ENCODE measurements around the gene IMMP2L.
A peak's percentile ranks its signal among the peaks of the same experiment; 100 is the strongest.

Gene IMMP2L

DNA sequence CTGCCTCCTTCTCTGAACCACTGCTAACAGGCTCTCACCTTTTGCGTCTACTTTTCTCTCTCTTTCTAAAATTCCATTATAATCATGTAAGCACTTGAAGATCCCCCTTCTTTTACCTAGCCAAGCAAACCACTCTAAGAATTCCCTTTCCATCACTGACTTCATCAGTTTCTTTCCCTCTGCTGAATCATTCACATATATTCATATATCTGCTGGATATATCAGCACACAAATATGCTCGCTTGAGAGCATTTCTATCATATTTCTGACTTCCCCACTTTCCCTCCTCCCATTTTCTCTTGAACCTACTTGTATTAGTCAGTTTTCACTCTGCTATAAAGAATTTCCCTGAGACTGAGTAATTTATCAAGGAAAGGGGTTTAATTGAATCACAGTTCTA is 555.6 kb downstream of the IMMP2L start:
- TF ChIP-seq, protein P1, sequence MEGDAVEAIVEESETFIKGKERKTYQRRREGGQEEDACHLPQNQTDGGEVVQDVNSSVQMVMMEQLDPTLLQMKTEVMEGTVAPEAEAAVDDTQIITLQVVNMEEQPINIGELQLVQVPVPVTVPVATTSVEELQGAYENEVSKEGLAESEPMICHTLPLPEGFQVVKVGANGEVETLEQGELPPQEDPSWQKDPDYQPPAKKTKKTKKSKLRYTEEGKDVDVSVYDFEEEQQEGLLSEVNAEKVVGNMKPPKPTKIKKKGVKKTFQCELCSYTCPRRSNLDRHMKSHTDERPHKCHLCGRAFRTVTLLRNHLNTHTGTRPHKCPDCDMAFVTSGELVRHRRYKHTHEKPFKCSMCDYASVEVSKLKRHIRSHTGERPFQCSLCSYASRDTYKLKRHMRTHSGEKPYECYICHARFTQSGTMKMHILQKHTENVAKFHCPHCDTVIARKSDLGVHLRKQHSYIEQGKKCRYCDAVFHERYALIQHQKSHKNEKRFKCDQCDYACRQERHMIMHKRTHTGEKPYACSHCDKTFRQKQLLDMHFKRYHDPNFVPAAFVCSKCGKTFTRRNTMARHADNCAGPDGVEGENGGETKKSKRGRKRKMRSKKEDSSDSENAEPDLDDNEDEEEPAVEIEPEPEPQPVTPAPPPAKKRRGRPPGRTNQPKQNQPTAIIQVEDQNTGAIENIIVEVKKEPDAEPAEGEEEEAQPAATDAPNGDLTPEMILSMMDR (conservative IDR thresholded peaks at IDR 0.05; ENCODE audit: low read depth, low read length) = no peak
- no peak overlapping the region for H3K4me3 ChIP-seq (ENCODE audit: low read length)
- DNase-seq (ENCODE audit: low read depth) = no peak

DNA sequence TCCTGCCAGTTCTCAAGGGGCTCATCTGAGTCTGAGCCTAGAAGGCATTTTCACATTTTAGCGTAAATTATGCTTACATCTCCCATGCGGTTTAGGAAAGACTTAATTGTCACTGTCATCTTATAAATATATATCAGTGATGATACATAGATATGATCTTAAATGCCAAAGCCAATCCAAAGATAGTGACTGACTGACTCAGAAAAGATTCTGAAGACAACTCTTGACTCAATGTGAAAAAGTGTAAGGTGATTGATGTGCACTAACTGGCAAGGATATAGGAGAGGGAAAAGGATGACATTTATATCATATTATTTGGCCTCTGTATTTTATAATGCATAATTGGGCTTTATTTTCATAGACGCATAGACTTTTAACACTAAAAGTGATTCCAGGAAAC is 556.3 kb downstream of the IMMP2L start:
- H3K4me3 ChIP-seq (ENCODE audit: low read length) = no peak overlapping the region
- no peak for DNase-seq (ENCODE audit: low read depth)
- TF ChIP-seq, protein P1 (conservative IDR thresholded peaks at IDR 0.05; ENCODE audit: low read depth, low read length) = no peak

GRCh38 chr7:111005445-111005844 is 556.8 kb downstream of the IMMP2L start:
- TF ChIP-seq, protein P1 (conservative IDR thresholded peaks at IDR 0.05; ENCODE audit: low read depth, low read length) = no peak
- no peak overlapping the region for H3K4me3 ChIP-seq (ENCODE audit: low read length)
- no peak for DNase-seq (ENCODE audit: low read depth)

DNA sequence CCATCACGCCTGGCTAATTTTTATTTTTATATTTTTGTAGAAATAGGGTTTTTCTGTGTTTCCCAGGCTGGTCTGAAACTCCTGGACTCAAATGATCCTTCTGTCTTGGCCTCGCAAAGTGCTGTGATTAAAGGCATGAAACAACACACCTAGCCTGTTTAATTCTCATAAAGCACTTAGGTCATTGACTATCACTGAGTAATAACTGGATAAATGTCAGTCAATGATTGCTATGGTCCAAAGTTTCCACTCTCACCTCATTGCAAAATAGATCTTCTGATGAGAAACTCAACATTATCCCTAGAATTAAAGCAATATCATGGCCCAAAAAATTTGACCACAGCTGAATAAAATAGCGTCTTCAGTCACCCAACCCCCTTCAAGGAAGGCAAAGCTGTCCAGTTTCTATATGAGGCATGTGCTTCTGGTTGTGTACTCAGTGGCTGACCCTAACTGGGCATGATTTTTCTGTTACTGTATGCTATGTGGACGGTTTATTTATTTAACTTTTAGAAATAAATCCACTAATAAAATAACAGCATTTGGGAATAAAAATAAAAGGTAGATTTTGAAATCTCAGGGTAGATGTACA is 557.9 kb downstream of the IMMP2L start:
- no peak for DNase-seq (ENCODE audit: low read depth)
- no peak overlapping the region for H3K4me3 ChIP-seq (ENCODE audit: low read length)
- TF ChIP-seq, protein P1 (conservative IDR thresholded peaks at IDR 0.05; ENCODE audit: low read depth, low read length) = no peak

DNA sequence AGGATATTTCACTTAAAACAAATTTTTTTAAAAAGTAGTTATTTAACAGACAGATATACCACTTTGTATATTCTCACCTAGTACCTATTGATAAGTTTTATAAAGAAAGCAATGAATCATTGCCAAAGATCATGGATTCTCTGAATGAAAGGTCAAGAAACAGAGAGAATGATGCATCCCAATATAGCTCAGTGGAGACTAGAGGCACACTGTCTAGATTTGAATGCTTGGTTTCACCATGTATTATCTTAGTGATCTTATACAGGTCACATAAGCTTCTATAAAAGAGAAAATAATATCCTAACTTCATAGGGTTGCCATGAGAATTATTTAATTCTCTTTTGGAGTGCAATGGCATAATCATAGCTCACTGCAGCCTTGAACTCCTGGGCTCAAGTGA is 558.4 kb downstream of the IMMP2L start:
- H3K4me3 ChIP-seq (ENCODE audit: low read length) = no peak overlapping the region
- DNase-seq (ENCODE audit: low read depth) = no peak
- TF ChIP-seq, protein P1 (conservative IDR thresholded peaks at IDR 0.05; ENCODE audit: low read depth, low read length) = no peak

- peak; percentile 43 for DNase-seq (ENCODE audit: low read depth)
- TF ChIP-seq, protein P1 (conservative IDR thresholded peaks at IDR 0.05; ENCODE audit: low read depth, low read length) = no peak
- H3K4me3 ChIP-seq (ENCODE audit: low read length) = no peak overlapping the region
Measured at GRCh38 chr7:110994028-110994967, 568.0 kb downstream of the IMMP2L start.

All from retinal pigment epithelial cell (primary cell).